ENCODE data around the gene TBX1. TPM values are rescaled to one million over a fixed set of nuclear protein-coding genes. Genes with fewer than 3 reads are reported as not detected.

Gene TBX1
- total and polyA plus RNA-seq, 4 donors = 1.1 to 7.8 (median 4.0) TPM

DNA sequence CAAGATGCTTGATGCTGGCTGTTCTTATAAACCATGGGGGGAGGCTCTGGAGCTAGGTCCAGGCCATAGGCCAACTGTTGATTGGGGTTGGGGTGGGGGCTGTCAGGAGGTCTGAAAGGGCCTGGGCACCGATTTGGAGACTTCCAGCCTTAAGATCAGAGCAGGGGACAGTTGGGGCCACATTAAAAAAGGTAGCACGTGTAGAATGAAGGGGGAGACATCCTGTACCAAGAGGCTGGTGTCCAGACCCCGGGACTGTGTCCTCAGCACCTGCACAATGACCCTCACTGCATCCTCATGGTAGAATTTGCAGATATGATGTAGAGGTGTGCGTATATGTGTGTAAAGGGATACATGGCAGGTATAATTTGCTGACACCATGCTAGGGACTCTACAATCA lies 12.4 kb upstream of the TBX1 start:
- intact Hi-C loops (cut with DNase I) = loop anchor here in 1 of 2 donors (5.0 kb wide), 1 partner anchor 154 kb away; no protein-coding TSS in a partner anchor
- DNase-seq = no peak
- no peak for ATAC-seq (ENCODE audit: low FRiP score)
- Histone ChIP-seq H3K36me3 (ENCODE audit: control insufficient read depth in 1 of 2, insufficient read depth in 2 of 2, low read length in 1 of 2) (no peaks in the 10 kb centered on the region), H3K4me1 (ENCODE audit: control insufficient read depth in 1 of 2, insufficient read depth in 2 of 2, low read length in 2 of 2) (no peaks in the 10 kb centered on the region), H3K4me3 (ENCODE audit: low read length in 2 of 2) (no peak overlapping the region), H3K27me3 (ENCODE audit: control insufficient read depth in 1 of 2, insufficient read depth in 2 of 2, low read length in 1 of 2) (no peaks in the 10 kb centered on the region), H3K27ac (ENCODE audit: low read depth in 1 of 2, low read length in 2 of 2) (no peak overlapping the region), H3K9me3 (ENCODE audit: control insufficient read depth, low read length) (no peaks in the 10 kb centered on the region)
- 77 to 78% methylated on average over 4 of the region's 4 CpGs for whole genome bisulfite sequencing, 2 donors

DNA sequence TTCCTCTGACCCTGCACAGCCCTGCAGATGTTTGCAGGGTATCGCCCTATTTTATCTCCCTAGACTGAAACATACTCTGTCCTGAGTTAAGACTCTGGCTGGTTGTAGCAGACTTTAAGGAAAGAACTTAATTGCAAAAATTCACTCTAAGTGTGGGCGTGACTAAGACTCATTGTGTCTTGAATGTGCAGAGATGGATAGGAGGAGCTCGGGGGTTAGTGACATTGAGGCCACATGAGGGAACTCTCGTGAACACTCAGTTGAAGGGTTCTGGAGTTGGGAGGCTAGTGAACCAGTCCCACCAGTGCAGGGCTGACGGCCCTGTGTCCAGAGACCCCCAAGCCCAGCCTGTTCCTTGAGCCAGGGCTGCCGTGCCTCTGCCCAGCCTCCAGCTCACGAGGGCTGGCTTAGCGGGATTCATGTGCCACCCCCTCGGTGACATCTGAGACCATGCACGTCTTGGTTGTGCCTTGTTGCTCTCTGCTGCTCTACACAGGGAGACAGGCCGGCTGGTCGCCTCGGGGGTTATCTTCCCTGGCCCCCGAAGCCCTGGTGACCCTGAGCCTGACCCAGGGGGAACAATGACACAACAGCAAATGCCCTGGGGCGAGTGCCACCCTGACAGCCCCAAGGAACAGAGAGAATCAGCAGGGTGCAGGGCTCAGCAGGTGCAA lies 11.4 kb upstream of the TBX1 start:
- H3K27me3 ChIP-seq (ENCODE audit: control insufficient read depth in 1 of 2, insufficient read depth in 2 of 2, low read length in 1 of 2) = no peaks in the 10 kb centered on the region
- no peaks in the 10 kb centered on the region for H3K4me1 ChIP-seq (ENCODE audit: control insufficient read depth in 1 of 2, insufficient read depth in 2 of 2, low read length in 2 of 2)
- no peak overlapping the region for H3K27ac ChIP-seq (ENCODE audit: low read depth in 1 of 2, low read length in 2 of 2)
- DNase-seq = no peak
- 85 to 86% methylated on average over 15 of the region's 15 CpGs for WGBS, 2 donors
- H3K9me3 ChIP-seq (ENCODE audit: control insufficient read depth, low read length) = no peaks in the 10 kb centered on the region
- no peak overlapping the region for H3K4me3 ChIP-seq (ENCODE audit: low read length in 2 of 2)
- H3K36me3 ChIP-seq (ENCODE audit: control insufficient read depth in 1 of 2, insufficient read depth in 2 of 2, low read length in 1 of 2) = no peaks in the 10 kb centered on the region
- no peak for ATAC-seq (ENCODE audit: low FRiP score)
- intact Hi-C loops (cut with DNase I) = loop anchor here in 1 of 2 donors (5.0 kb wide), 1 partner anchor 153 kb away; no protein-coding TSS in a partner anchor

DNA sequence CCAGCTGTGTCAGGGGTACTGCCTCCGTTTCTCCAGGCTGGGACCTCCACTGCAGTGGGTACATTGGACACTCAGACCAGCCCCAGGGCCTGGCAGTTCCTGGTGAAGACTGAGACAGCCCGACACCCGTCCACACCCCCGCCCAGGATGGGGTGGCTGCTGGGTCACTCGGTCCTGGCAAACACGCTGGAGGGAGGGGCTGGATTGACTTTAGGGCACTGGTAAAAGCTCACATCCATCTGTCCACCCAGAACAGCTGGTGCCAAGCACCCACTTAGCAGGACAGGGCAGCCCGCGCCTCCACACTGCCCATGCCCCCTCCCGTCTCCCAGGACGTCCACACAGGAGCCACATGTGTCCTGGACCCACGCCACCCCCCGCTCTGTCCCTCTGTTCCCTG lies 10.7 kb upstream of the TBX1 start:
- ATAC-seq (ENCODE audit: low FRiP score) (no peak), DNase-seq (no peak)
- intact Hi-C loops (cut with DNase I) = loop anchor here in 1 of 2 donors (5.0 kb wide), 1 partner anchor 152 kb away; no protein-coding TSS in a partner anchor
- no peaks in the 10 kb centered on the region for H3K27me3 ChIP-seq (ENCODE audit: control insufficient read depth in 1 of 2, insufficient read depth in 2 of 2, low read length in 1 of 2)
- H3K4me1 ChIP-seq (ENCODE audit: control insufficient read depth in 1 of 2, insufficient read depth in 2 of 2, low read length in 2 of 2) = no peaks in the 10 kb centered on the region
- H3K4me3 ChIP-seq (ENCODE audit: low read length in 2 of 2) = no peak overlapping the region
- 86 to 87% methylated on average over 12 of the region's 12 CpGs for WGBS, 2 donors
- H3K27ac ChIP-seq (ENCODE audit: low read depth in 1 of 2, low read length in 2 of 2) = no peak overlapping the region
- H3K36me3 ChIP-seq (ENCODE audit: control insufficient read depth in 1 of 2, insufficient read depth in 2 of 2, low read length in 1 of 2) = no peaks in the 10 kb centered on the region
- no peaks in the 10 kb centered on the region for H3K9me3 ChIP-seq (ENCODE audit: control insufficient read depth, low read length)

DNA sequence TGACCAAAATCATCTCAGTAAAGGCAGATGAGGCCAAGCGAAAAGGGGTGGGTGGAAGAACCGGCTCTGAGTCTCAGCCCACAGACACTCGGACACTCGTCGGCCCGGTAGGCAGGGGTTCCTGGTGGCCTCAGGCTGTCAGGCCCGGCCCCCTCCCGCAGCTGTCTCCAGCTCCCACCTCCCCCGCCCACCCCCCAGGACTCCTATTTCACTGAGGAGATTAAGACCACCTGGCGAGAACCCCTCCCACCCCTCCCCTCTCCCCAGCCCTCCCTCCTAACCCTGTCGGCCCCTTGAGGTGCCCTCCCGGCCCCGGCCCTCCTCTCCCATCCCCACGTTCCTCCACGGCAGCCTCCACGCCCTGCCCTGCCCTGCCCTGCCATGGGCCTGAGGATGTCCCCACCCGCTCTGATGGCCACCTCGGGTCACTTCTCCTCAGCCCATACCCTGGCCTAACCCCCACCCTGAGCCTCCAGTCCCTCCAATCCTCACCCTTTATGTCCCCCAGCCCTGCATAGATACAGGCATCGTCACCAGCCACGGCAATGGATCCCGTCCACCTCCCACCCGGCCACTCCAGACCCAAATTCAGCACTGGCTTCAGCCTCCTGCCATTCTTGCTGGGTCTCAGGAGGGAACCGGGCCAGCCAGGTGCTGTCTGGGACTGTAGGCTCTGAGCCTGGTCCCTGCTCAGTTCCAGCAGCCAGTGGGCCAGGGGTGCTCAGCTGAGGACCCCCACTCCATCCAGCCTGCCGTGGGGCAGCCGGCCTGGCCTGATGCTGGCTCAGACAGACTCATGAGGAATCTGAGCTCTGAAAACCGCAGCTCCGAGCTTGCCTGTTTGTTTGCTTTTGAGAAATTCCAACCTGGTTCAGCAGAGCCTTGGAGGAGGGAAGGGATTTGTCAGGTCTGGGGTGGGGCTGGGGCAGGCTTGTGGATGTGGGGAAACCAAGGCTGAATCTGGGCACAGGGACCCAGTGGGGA lies 9.8 kb upstream of the TBX1 start:
- H3K27ac ChIP-seq (ENCODE audit: low read depth in 1 of 2, low read length in 2 of 2) = no peak overlapping the region
- H3K27me3 ChIP-seq (ENCODE audit: control insufficient read depth in 1 of 2, insufficient read depth in 2 of 2, low read length in 1 of 2) = no peaks in the 10 kb centered on the region
- DNase-seq (no peak), ATAC-seq (ENCODE audit: low FRiP score) (no peak)
- no peaks in the 10 kb centered on the region for H3K36me3 ChIP-seq (ENCODE audit: control insufficient read depth in 1 of 2, insufficient read depth in 2 of 2, low read length in 1 of 2)
- no peaks in the 10 kb centered on the region for H3K4me1 ChIP-seq (ENCODE audit: control insufficient read depth in 1 of 2, insufficient read depth in 2 of 2, low read length in 2 of 2)
- intact Hi-C loops (cut with DNase I) = no loop called here
- H3K9me3 ChIP-seq (ENCODE audit: control insufficient read depth, low read length) = no peaks in the 10 kb centered on the region
- 84 to 89% methylated on average over 22 to 27 of the region's 27 CpGs for WGBS, 2 donors
- no peak overlapping the region for H3K4me3 ChIP-seq (ENCODE audit: low read length in 2 of 2)

DNA sequence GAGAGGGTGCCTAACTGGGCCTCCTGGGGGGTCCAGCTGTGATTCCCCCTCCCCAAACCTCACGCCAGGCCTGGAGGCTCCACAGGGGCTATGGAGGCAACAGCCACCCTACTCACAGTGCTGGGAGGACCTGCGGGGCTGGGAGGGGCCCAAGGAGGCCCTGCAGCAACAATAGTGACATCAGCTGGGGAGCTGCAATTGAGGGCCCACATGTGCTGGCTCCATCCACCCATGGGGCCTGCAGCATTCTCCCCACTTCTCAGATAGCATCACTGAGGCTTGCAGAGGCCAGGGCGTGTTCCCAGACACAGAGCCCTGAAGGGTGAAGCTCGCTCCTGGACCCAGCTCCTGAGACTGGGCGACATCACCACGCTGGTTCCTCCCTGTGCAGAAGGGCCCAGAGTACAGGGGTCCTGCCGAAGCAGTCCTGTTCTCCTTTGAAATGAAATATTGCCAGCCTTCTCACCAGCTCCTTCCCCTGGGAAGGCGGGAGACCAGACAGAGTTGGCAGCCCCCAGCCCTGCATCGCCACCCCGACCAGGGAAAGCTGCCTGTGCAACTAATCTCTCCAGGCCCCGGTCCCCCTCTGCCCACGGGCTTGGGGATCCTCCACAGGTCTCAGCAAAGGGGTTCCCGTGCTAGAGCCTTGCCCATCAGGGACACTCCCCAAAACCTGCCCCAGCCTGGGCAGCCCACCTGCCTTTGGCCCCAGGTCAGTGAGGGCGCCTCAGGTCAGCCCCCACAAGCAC lies 8.9 kb upstream of the TBX1 start:
- H3K27me3 ChIP-seq (ENCODE audit: control insufficient read depth in 1 of 2, insufficient read depth in 2 of 2, low read length in 1 of 2) = no peaks in the 10 kb centered on the region
- ATAC-seq (ENCODE audit: low FRiP score) = no peak
- H3K36me3 ChIP-seq (ENCODE audit: control insufficient read depth in 1 of 2, insufficient read depth in 2 of 2, low read length in 1 of 2) = no peaks in the 10 kb centered on the region
- intact Hi-C loops (cut with DNase I) = no loop called here
- DNase-seq = no peak
- no peaks in the 10 kb centered on the region for H3K4me1 ChIP-seq (ENCODE audit: control insufficient read depth in 1 of 2, insufficient read depth in 2 of 2, low read length in 2 of 2)
- no peak overlapping the region for H3K4me3 ChIP-seq (ENCODE audit: low read length in 2 of 2)
- H3K9me3 ChIP-seq (ENCODE audit: control insufficient read depth, low read length) = no peaks in the 10 kb centered on the region
- H3K27ac ChIP-seq (ENCODE audit: low read depth in 1 of 2, low read length in 2 of 2) = no peak overlapping the region
- 92 to 93% methylated on average over 14 of the region's 14 CpGs for WGBS, 2 donors

DNA sequence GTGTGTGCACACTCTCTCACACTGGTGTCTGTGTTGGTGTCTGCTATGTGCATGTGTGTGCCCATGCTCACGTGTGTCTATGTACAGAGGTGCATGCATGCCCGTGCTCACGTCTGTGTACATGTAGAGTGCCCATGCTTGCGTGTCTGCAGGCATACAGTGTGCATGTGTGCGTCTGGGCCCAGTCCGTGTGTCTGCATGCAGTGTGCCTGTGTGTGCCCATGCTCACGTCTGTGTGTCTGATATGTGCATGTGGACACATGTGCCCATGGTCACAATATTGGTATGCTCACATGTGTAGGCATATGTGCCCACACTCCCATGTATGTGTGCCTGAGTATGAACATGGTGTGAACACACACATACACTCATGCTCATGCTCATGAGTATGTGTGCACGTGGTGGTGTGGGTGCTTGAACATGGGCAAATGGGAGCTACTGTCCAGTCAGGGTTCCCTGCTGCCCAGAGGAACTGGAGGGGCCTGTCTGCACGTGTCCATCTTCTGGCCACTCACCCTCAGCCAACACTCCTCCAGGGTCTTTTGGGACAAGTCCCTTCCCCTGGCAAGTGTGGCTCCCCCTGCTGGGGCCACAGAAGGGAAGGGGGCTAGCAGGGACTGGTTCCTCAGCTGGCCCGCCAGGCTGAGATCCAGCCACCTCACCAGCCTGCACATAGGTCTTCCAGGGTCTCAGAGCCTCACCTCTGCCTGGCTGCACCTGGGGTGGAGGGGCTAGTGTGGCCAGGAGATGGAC lies 7.3 kb upstream of the TBX1 start:
- Histone ChIP-seq H3K36me3 (ENCODE audit: control insufficient read depth in 1 of 2, insufficient read depth in 2 of 2, low read length in 1 of 2) (no peaks in the 10 kb centered on the region), H3K4me1 (ENCODE audit: control insufficient read depth in 1 of 2, insufficient read depth in 2 of 2, low read length in 2 of 2) (no peaks in the 10 kb centered on the region), H3K27me3 (ENCODE audit: control insufficient read depth in 1 of 2, insufficient read depth in 2 of 2, low read length in 1 of 2) (no peaks in the 10 kb centered on the region), H3K27ac (ENCODE audit: low read depth in 1 of 2, low read length in 2 of 2) (no peak overlapping the region), H3K9me3 (ENCODE audit: control insufficient read depth, low read length) (no peaks in the 10 kb centered on the region), H3K4me3 (ENCODE audit: low read length in 2 of 2) (no peak overlapping the region)
- intact Hi-C loops (cut with DNase I) = no loop called here
- DNase-seq (no peak), ATAC-seq (ENCODE audit: low FRiP score) (no peak)
- 91 to 93% methylated on average over 10 of the region's 10 CpGs for WGBS, 2 donors

DNA sequence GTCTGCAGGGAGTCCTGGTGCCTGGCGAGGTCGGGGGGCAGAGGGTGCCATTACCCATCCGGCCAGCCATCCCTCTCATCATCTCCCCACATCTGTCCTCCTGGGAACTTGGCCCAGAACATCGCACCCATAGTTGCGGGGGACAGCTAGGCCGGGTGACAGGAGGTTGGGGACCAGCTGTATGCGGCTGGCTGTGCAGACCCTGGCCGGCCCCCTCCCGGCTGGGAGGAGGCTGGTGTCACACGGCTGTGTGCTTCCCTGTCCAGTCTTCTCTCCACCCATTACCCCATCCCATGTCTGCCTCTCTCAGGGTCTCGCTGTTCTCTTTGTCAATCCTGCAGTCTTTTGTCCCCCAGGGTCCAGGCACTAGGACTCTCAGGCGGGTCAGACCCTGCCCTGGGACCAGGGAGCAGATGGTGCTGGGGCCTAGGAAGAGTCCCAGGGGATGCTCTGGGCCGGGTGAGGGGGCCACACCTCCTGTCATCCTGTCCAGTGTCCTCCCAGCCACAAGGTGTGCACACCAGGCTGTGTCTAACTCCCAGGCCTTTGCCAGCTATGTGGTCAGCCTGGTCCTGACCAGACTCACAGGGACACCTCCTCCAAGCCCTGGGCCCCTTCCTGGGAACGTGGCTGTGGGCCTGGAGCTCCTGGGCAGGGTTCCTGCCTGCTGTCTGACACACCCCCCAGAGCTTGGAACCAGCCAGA lies 6.4 kb upstream of the TBX1 start:
- Histone ChIP-seq H3K36me3 (ENCODE audit: control insufficient read depth in 1 of 2, insufficient read depth in 2 of 2, low read length in 1 of 2) (no peaks in the 10 kb centered on the region), H3K4me3 (ENCODE audit: low read length in 2 of 2) (no peak overlapping the region), H3K27me3 (ENCODE audit: control insufficient read depth in 1 of 2, insufficient read depth in 2 of 2, low read length in 1 of 2) (no peaks in the 10 kb centered on the region), H3K9me3 (ENCODE audit: control insufficient read depth, low read length) (no peaks in the 10 kb centered on the region), H3K4me1 (ENCODE audit: control insufficient read depth in 1 of 2, insufficient read depth in 2 of 2, low read length in 2 of 2) (no peaks in the 10 kb centered on the region), H3K27ac (ENCODE audit: low read depth in 1 of 2, low read length in 2 of 2) (no peak overlapping the region)
- no peak for ATAC-seq (ENCODE audit: low FRiP score)
- DNase-seq = no peak
- 82 to 85% methylated on average over 14 of the region's 14 CpGs for WGBS, 2 donors
- intact Hi-C loops (cut with DNase I) = no loop called here

All from aorta (tissue), 5 donors.